AG04450 (cell line): ENCODE results near the gene SSR4. TPM values are rescaled to one million over a fixed set of nuclear protein-coding genes. Genes with fewer than 3 reads are reported as not detected.

Experiments used
- CTCF ChIA-PET: fragments of 300-600, 350-600 bp; formaldehyde crosslinking; extraction: SDS; loops from one replicate; lab custom pipeline; 2022; ENCODE audit warnings: antibody characterized with exemption, inconsistent platforms; lab: Charles Lee
- POLR2A ChIA-PET: fragments of 350-600 bp; formaldehyde crosslinking; extraction: SDS; loops from one replicate; lab custom pipeline; 2021; ENCODE audit warnings: antibody characterized with exemption, inconsistent platforms; lab: Yijun Ruan, JAX
- DNase-seq: peaks from one replicate; pipeline ENCODE4 v3.0.0-alpha.2; 2011; ENCODE audit warnings: low read depth, low spot score
- H3K27ac ChIP-seq: one replicate; pipeline ENCODE4 v1.5.1; 2012; ENCODE audit warnings: low read depth, low read length, control low read depth
- H3K27me3 ChIP-seq: one replicate; pipeline ENCODE4 v1.6.0; 2012; ENCODE audit warnings: low read length; ENCODE audit not compliant: control insufficient read depth, insufficient read depth
- H3K4me3 ChIP-seq: 2 replicates; pipeline ENCODE4 v1.5.1; 2011; ENCODE audit warnings: mild to moderate bottlenecking, low read depth, low read length, control low read depth
- H3K9me3 ChIP-seq: 2 replicates; pipeline ENCODE4 v1.5.1; 2012; ENCODE audit warnings: low read length; ENCODE audit not compliant: control insufficient read depth, insufficient read depth
- CTCF ChIP-seq: IDR thresholded peaks from 2 replicates; pipeline ENCODE4 v1.5.1; 2011; ENCODE audit warnings: low read depth, low read length, control low read depth, inconsistent platforms
- polyA plus RNA-seq: library from polyadenylated mRNA; depleted of rRNA; stranded (reverse); fragments of >200 nt; gene quantifications from 2 replicates; pipeline ENCODE4 v1.2.3, GENCODE V29; 2011

Gene SSR4
- polyA plus RNA-seq, 1 experiment = 277 TPM

GRCh38 chrX:153791104-153791852 lies 3.2 kb upstream of the SSR4 start:
- Histone ChIP-seq H3K27ac (no peak overlapping the region), H3K27me3 (no peaks in the 10 kb centered on the region), H3K4me3 (no peak overlapping the region), H3K9me3 (no peaks in the 10 kb centered on the region; the same call in 1 of the 2 replicates)
- no peak for DNase-seq
- ChIA-PET CTCF (interaction anchor here (1.9 kb wide), 1 partner anchor 156 kb away, joined by 5 read pairs; no protein-coding TSS in a partner anchor), POLR2A (no interaction called here)
- TF ChIP-seq CTCF = no peak

GRCh38 chrX:153792368-153792767 lies 2.1 kb upstream of the SSR4 start:
- DNase-seq = no peak
- Histone ChIP-seq H3K9me3 (no peaks in the 10 kb centered on the region; the same call in 1 of the 2 replicates), H3K27ac (no peak overlapping the region), H3K4me3 (no peak overlapping the region), H3K27me3 (no peaks in the 10 kb centered on the region)
- CTCF ChIA-PET = interaction anchor here (1.9 kb wide), 1 partner anchor 154 kb away, joined by 5 read pairs; no protein-coding TSS in a partner anchor
- POLR2A ChIA-PET = no interaction called here
- no peak for TF ChIP-seq CTCF

GRCh38 chrX:153793291-153793690 lies 1.2 kb upstream of the SSR4 start:
- peak overlapping the region; percentile 21 for H3K27ac ChIP-seq
- no peak for DNase-seq
- peak overlapping the region; percentile 82 for H3K4me3 ChIP-seq
- no peaks in the 10 kb centered on the region for H3K27me3 ChIP-seq
- TF ChIP-seq CTCF = no peak
- no peaks in the 10 kb centered on the region; the same call in 1 of the 2 replicates for H3K9me3 ChIP-seq
- ChIA-PET POLR2A (no interaction called here), CTCF (interaction anchor here (1.6 to 1.7 kb wide), 2 partner anchors 130 to 132 kb away, joined by 3 to 5 read pairs; no protein-coding TSS in a partner anchor)

- ChIA-PET POLR2A (interaction anchor here (0.8 to 1.4 kb wide), 5 partner anchors 14 to 175 kb away, joined by 4 to 6 read pairs (median 4); partner anchors contain the start of genes NAA10 and SRPK3), CTCF (interaction anchor here (1.7 kb wide), 1 partner anchor 128 kb away, joined by 5 read pairs; no protein-coding TSS in a partner anchor)
- H3K27ac ChIP-seq = peak overlapping the region; percentile 81
- DNase-seq = no peak
- no peak for TF ChIP-seq CTCF
- H3K27me3 ChIP-seq = no peaks in the 10 kb centered on the region
- peak overlapping the region; percentile 75 for H3K4me3 ChIP-seq
- H3K9me3 ChIP-seq = no peaks in the 10 kb centered on the region; the same call in 1 of the 2 replicates
Measured at GRCh38 chrX:153794897-153795816, 689 bp downstream of the SSR4 start.
